Embryonic facial prominence (tissue), 1 donor: ENCODE results near the gene SLC25A28.
"Not testable (repeated sequence)": the region's sequence is repeated elsewhere in the genome, so short reads cannot be mapped to it uniquely, and the experiment has no call there.

Experiments used
- DNase-seq: peaks from one replicate; pipeline ENCODE4 v3.0.0-alpha.2; 2016; ENCODE audit errors: extremely low spot score

SLC25A28 gene

DNA sequence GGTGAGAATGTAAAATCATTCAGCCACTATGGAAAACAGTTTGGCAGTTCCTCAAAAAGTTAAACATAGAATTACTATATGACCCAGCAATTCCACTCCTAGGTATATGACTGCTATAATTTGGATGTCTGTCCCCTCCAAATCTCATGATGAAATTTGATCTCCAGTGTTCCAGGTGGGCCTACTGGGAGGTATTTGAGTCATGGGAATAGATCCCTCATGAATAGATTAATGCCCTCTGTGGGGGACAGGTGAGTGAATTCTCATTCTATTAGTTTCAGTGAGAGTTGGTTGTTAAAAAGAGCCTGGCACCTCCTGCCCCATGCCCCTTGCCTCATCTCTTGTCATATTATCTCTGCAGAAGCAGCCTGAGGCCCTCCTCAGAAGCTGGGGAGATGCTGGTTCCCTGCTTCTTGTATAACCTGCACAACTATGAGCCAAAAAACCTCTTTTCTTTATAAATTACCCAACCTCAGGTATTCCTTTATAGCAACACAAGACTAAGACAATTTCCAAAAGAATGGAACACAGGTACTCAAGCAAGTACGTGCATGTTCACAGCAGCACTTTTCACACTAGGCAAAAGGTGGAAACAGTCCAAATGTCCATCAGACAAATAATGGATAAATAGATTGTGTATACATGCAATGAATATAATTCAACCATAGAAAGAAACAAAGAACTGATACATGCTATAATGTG, 8.8 kb upstream of the SLC25A28 start:
- DNase-seq: no peak

- not testable (repeated sequence) for DNase-seq
Measured at GRCh38 chr10:99625124-99625523, 4.9 kb upstream of the SLC25A28 start.

- no peak for DNase-seq
Measured at GRCh38 chr10:99623919-99624318, 3.7 kb upstream of the SLC25A28 start.

DNA sequence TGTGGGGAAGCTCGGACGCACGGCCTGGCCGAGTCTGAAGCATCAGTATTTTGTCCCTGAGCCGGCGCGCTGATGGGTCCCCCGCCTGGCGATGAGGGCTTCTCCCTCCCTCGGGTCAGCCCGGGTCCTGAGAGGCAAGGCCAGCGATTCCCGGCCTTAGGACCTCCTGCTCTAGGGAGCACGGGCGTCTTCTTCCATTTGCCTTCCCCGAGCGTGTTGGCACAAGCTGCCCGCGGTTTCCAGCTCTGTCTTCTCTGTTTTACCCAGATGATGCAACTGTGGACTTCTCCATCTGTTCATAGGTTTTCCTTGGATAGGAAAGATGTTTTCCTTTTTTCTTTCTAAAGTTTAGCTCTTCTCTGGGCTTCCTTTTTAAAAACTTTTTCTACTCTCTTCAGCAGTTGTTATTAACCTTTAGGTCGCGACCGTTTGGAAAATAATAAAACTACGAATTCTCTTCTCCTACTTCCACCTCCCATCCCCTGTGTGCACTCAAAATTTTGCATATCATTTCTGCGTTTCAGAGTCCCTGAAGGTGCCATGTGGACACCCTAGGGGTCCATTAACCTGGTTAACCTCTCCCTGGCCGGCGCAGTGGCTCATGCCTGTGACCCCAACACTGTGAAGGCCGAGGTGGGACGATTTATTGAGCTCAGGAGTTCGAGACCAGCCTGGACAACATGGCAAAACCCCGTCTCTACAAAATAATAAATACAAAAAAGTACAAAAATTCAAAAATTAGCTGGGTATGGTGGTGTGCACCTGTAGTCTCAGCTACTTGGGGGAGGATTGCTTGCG, 1.4 kb upstream of the SLC25A28 start:
- no peak for DNase-seq

- peak; percentile 75 for DNase-seq
Measured at GRCh38 chr10:99620711-99621453, 643 bp upstream of the SLC25A28 start.

DNA sequence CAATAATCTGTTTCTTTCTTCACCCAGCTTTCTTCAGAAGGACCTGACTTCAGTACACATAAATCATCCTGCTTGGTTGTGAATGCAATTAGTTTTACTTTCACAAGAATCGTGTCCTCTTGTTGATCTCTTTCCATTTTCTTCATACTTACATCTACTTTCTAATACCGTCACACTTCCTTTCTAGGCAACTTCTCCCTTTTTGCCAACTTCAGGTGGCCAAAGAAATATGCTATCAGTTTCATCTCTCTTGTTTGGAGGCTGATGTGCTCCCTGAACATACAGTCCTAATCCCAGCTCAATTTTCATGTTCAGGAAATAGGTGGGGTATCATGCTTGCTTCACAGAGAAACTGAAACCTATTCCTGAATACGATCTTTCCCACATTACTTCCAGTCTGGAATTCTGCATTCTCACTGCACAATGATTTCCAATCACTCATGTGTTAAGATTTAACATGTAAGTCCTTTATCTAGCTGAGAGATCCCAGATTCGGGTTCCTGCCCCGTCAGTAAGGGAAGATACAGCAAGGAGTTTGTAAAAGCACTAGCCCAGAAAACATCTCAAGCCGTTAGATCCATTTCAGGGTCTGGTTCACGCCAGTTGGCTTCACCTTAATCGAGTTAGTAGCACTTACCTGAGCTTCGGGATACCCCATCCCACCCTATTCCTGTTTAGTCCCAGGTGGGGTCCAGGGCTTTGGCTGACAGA, 994 bp downstream of the SLC25A28 start:
- DNase-seq: no peak

GRCh38 chr10:99617696-99618095, 2.5 kb downstream of the SLC25A28 start:
- no peak for DNase-seq

DNA sequence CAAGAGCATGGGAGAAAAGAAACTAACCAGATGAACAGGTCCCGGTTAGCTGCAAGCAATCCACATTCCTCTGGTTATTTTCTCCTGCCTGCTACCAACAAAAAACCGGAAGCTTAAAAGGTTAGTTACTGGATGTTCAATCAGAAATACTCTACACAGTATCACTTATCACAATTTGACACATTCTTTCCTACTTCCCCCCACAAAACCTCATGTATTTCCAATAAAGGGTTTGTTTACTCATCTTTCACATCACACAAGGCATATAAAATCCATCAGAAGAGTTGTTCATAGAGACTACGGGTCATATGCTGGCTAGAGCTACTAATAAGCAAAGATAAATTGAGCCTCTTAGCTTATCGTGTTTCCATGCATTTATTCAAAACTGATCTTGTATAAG, 4.8 kb downstream of the SLC25A28 start:
- DNase-seq: no peak

DNA sequence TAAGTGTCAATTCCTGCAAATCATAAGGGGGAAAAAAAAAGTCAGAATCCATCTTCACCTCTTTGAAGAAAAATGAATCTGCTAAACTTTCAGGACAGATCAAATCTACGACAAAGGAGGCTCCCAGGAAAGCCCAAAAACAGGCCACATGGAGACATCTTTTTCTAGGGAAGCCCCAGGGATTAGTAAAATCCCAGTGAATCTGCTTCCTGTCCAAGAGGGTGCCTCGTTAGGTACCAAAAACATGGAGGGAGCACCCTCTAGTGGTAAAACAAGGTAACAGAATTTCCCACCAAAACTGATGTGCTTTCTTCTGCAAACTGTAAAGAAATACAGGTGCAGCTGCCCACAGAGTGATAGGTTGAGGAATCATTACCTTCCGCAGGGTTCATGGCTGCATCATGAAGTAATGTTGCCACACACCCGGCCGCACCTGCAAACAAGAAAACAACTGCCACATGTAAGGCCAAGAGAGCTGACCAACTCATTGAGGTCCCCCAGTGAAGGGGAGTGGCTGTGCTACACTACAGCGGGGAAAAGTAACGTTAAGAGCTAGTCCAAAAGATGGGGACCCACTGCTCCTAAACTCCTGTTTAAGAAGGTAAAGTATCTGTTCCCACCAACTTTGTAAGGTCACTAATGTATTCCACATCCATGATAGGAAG, 7.9 kb downstream of the SLC25A28 start:
- peak; percentile 29 for DNase-seq

- DNase-seq: no peak
Measured at GRCh38 chr10:99611326-99611725, 8.9 kb downstream of the SLC25A28 start.

DNA sequence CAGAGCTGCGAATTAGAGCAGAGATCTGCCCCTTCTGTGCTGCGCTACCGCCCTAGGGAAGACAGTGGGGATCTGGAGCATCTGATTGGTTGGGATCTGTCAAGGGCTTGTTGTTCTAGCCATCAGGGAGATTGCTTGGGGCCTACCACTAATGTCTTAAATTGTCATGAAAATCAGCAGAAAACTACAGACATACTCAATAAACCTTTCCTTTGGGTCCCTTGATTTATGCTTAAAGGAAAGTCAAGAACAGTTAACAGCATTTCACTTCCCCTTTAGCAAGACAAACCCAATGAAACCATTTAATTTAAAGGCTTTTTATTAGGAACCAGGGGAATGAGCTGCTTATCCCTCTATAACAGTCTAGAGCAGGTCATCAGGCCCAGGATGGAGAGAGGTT, 10.0 kb downstream of the SLC25A28 start:
- DNase-seq: no peak

DNA sequence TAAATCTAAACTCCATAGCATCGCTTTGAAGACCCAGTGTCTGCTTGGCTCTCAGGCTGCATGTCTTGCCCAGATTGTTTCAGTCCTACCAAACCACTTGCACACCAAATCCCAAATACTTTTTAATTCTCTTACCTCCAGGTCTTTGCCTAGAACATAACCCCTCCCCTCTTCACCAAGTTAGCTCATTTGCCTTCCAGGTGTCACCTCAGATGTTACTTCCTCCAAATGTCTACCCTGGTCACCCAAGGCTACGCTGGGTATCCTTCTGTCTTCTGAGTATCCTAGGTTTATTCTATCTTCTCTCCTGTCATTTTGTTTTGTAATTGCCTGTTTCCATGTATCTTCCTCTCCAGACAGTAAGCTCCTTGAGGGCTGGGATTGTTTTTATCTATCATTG, 11.1 kb downstream of the SLC25A28 start:
- DNase-seq: no peak

DNA sequence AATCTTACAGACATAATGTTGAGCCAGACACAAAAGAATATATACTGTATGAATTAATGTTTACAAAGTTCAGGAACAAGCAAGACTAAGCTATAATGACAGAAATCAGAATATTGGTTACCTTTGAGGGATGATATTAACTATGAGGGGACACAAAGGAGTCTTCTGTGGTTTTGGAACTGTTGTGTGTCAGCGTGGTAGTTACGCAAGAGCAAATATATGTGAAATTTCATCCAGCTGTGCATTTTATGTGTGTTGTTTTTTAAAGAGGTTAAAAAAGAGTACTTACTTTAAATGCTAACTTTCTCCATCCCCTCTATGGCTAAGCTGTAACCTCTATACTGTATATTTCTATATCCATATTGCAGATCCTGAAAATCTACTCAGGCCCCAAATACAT, 14.9 kb downstream of the SLC25A28 start:
- no peak for DNase-seq

- DNase-seq: no peak
Measured at GRCh38 chr10:99604862-99605261, 15.4 kb downstream of the SLC25A28 start.

GRCh38 chr10:99598781-99599509, 21.3 kb downstream of the SLC25A28 start:
- no peak for DNase-seq

DNA sequence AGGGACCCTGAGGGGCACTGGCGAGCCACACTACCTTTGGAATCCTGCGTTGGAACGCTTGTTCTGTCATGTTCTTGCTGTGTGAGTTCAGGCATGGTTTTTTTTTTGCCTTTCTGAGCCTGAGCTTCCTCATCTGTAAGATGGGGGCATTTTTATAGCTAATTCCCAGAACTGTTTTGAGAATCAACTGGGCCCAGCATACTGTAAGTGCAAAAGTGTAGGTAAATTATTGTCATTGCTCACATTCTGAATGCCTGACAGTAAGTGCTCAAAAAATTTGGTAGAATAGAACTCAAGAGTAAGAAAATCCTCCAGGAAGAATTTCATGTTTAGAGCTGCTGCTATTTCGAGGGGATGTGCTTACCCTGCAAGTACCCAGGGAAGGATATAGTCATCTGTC, 22.2 kb downstream of the SLC25A28 start:
- DNase-seq: no peak

- not testable (repeated sequence) for DNase-seq
Measured at GRCh38 chr10:99596708-99597107, 23.5 kb downstream of the SLC25A28 start.

GRCh38 chr10:99595770-99596465, 24.3 kb downstream of the SLC25A28 start:
- DNase-seq: no peak

- no peak for DNase-seq
Measured at GRCh38 chr10:99595236-99595635, 25.0 kb downstream of the SLC25A28 start.

- DNase-seq: no peak
Measured at GRCh38 chr10:99593312-99593711, 26.9 kb downstream of the SLC25A28 start.
